SW480 (cell line): ENCODE results near the gene CPNE5.

Experiments
- DNase-seq: peaks from one replicate; pipeline ENCODE4 v3.0.0-alpha.2; 2016; ENCODE audit warnings: low spot score

The CPNE5 gene

GRCh38 chr6:36838896-36839748 is at the start of gene CPNE5:
Gene CPNE5 (minus strand): TSS chr6:36839444. CDS start chr6:36839377, 67 bp downstream.
- DNase-seq, result no peak

DNA sequence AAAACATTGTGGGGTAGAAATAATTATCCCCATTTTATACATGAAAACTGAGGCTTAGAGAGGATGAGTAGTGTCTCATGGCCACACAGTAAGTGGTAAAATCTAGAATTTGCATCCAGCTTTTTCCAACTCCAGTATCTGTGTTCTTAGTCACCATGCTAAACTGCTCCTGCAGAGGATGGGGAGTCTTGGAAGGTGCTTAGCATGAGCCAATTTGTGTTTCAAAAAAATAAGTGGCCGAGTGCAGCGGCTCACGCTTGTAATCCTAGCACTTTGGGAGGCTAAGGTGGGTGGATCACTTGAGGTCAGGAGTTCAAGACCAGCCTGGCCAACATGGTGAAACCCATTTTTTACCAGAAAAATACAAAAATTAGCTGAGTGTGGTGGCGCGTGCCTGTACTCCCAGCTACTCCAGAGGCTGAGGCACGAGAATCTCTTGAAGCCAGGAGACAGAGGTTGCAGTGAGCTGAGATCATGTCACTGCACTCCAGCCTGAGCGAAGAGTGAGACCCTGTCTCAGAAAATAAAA is 48.9 kb upstream of the CPNE5 start:
- DNase-seq, result no peak

DNA sequence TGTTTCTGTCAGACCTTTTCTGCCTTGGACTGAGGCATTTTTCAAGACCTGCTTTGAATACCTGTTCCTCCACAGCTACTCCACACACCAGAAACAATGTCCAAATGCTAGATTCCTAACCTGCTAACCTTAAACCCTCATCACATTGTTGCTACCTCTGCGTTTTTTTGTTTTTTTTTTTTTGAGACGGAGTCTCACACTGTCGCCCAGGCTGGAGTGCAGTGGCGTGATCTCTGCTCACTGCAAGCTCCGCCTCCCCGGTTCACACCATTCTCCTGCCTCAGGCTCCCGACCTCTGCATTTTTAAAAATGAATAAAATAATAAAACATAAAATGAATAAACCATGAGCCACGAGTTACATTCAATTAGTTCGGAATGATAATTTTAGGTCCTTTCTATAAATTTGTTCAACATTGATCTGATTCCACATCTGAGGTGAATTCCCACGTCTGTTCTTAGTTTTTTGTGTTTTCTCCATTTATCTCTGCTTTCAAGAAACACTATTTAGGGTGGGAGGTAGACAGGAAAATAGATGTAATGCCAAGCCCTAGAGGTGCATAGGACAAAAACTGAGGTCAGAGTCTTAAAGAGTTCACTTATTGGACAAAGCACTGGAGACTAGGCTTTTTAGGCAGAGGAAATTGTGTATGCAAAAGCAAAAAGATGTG is 47.8 kb upstream of the CPNE5 start:
- no peak for DNase-seq

GRCh38 chr6:36885461-36886401 is 46.5 kb upstream of the CPNE5 start, which contains the start of gene C6orf89:
Gene C6orf89 (plus strand): TSS chr6:36885952. CDS start chr6:36899445, 13,493 bp downstream.
- DNase-seq, result peak; percentile 97

DNA sequence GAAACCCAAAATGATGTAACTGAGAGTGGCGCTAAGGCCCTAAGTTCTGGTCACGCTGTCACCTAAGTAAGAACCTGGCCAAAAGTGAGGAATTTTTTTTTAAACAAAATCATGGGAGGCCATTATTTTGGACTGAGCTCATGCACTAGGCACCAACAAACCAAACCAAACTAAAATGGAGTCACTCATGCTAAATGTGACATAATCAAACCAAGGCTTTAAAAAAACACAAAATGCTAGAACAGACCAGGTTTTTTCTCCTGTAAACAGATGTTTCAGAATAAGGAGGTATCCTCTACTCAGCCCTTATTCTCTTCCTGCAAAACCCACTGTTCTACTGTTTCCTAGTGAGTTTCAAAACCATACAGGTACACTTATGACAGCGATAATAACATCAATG is 45.4 kb upstream of the CPNE5 start:
- no peak for DNase-seq

GRCh38 chr6:36875250-36875633 is 36.0 kb upstream of the CPNE5 start:
- no peak for DNase-seq

DNA sequence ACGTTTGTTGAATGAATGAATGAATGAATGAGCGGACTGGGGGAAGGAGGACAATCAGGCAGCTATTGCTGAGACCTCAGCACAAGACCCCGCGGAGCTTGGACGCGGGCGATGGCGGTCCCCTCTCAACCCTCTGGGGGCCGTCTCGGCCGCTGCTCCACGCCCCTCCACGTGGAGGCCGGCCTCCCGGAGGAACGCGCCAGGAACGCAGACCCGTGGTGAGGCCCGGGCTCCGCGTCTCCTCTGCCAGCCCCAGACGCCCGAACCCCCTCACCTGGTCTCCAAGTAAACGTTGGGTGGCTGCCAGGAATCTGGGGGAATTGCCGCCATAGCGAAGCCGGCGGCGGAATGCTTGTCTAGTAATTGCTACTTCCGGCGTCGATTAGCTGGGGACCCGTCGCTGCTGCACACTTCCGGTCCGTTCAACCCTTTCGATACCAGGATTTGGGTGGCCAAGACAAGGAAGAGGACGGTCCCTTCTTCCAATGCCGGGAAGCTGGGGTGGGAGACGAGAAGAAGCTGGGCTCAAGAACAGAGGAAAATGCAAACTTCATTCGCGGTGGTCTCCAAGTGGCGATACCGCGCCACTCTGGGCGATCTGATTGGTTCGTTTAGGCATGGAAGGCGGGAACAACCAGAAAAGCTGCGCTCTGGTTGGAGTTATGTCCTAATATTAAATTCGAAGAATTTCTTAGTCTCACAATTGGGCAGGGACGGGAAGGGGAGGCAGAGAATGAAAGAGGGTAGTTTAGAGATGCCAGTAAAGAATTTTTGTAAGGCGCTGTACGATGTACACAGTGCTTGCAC is 35.4 kb upstream of the CPNE5 start, which contains the start of gene PPIL1:
Gene PPIL1, minus strand, starts transcription at position 361 of the 807 bp plus-strand sequence. Its CDS starts 31 bp downstream, at position 330.
- peak; percentile 86 for DNase-seq

GRCh38 chr6:36873612-36874442 is 34.6 kb upstream of the CPNE5 start:
- DNase-seq, result peak; percentile 30

GRCh38 chr6:36873115-36873514 is 33.9 kb upstream of the CPNE5 start:
- no peak for DNase-seq

DNA sequence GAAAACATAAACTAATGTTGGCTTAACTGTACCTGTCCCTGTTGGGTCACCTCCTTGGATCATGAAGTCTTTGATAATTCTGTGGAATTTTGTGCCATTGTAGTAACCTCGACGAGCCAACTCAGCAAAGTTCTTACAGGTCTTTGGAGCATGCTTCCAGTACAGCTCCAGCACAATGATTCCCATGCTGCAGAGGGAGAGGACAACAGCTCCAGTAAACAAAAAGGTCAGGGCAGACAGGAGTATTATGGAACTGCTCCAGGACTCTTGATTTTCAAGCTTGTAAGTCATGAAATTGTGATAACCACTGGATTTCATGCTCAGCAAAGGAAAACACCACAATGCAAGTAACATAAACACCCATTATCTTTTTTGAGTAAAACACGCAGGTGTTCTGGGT is 32.4 kb upstream of the CPNE5 start:
- DNase-seq, result no peak

DNA sequence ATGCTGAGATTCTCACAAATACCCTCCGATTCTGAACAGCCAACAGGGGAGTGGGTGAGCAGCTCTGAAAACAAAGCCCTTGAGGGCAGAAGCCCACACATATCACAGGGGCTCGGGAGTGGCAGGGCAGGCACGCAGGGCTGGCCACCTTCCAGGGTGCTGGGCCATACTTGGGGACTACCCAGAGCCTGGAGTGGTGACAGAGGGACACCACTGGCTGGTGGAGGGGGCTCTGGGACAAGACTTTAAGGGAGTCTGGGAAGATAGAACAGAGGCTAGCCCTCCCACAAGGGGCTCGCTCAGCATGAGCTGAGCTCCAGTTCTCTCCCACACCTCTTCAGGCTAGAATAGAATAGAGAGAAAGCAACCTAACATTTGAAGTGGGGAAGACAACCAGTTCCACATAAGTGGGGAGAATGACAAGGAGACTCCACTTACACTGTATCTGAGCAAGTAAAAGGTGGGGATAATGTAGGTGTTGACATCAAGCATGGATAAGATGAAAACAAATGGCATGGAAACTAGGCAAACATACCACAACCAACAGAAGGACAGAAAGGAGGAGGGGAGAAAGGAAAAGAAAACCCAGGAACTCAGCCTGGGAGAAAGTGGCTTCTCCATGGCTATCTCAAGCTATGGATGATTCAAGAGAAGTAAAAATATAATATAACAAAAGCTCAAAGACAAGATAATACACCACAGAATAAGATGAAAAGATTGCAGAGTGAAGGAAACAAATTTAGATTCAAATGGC is 28.4 kb upstream of the CPNE5 start:
- DNase-seq, result no peak

DNA sequence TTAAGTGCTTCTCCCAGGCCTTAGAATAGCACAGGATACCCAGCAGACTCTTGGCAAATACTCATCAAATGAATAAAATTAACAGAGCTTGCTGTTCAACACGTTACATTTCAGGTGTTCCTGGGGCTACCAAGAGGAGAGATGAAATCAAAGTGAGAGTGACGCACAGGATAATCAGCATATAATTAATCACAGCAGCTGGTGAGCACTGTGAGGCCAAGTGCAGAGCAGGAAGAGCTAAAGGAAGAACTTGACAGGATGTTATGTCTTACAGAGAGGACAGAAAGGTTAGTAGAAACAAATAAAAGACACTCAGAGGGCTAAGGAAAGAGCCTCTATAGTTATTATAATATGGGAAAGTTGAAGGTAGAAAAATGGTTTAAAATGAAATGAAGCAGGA is 26.6 kb upstream of the CPNE5 start:
- DNase-seq, result no peak

DNA sequence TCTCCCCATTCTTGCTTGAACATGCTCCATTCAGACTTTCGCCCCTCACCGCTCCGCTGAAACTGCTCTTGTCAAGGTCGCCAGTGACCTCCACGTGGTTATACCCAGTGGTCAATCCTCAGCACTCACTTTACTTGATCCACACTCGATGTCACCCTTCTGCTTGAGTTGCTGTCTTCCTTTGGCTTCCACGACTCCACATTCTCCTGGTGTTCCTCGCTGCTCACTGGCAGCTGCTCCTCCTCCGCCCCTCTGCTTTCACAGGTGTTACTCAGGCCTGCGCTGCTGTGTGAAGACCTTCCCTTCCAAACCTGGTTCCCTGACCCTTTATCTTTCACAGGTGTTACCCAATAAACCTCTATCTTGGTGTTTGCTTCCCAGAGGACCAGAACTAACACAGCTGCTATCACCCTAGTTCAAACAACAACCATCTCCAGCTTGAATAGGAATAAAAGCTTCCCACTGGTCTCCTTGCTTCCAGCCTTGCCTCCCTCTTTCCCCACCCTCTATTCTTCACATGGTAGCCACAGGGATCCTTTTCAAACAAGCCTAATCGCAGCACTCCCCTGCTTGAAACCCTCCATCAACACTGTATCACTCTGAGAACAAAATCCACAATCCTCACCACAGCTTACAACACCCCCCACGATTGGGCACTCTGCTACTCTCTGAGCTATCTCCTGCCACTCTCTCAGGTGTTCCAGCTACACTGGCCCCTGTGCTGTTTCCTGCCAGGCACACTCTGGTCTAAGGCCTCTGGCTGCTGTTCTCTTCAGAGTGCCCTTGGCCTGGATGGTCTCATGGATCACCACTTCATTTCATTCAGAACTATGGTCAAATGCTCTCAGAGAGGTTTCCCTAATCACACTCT is 24.7 kb upstream of the CPNE5 start:
- no peak for DNase-seq

GRCh38 chr6:36862848-36863382 is 23.7 kb upstream of the CPNE5 start:
- no peak for DNase-seq

- DNase-seq, result no peak
Observed at GRCh38 chr6:36862164-36862847, 23.1 kb upstream of the CPNE5 start.

DNA sequence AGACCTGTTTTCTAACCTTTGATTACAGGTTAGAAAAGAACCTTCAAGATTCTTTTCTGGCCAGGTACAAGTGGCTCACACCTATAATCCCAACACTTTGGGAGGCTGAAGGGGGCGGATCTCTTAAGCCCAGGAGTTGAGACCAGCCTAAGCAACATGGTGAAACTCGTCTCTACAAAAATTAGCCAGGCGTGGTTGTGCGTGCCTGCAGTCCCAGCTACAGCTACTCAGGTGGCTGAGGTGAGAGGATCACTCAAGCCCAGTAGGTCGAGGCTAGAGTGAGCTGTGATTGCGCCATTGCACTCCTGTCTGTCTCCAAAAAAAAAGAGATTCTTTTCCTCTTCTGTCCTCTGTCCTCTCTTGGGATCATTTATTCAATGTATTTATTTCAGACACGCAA is 20.9 kb upstream of the CPNE5 start:
- no peak for DNase-seq

GRCh38 chr6:36858407-36858981 is 19.2 kb upstream of the CPNE5 start:
- no peak for DNase-seq
